Right lobe of liver (tissue), 6 donors: ENCODE results near the gene ARL11. TPM values are rescaled to one million over a fixed set of nuclear protein-coding genes. Genes with fewer than 3 reads are reported as not detected.
A peak's percentile ranks its signal among the peaks of the same experiment; 100 is the strongest.

ENCODE experiments used
- ATAC-seq, 4 donors: fragments of 200-7000 bp; cut with Tn5 transposase; one replicate each; pipeline ENCODE4 v1.9.1; 2020; ENCODE audit warnings: mild to moderate bottlenecking in 4 of 4, moderate library complexity in 4 of 4
- DNase-seq, 3 donors: peaks; one replicate each; pipeline ENCODE4 v3.0.0-alpha.2; 2020
- H3K27ac ChIP-seq, 3 donors: fragments of 200-600 bp; one replicate each; pipeline ENCODE4 v1.8.0; 2022
- H3K27me3 ChIP-seq, 2 donors: fragments of 200-600 bp; one replicate each; pipeline ENCODE4 v1.8.0; 2022
- H3K36me3 ChIP-seq, 4 donors: fragments of 200-600 bp; sonication (generic) in 1 of 4; one replicate each; pipeline versions ENCODE4 v1.5.1 to v1.8.0; 2017 to 2022; ENCODE audit warnings: control low read depth in 1 of 4
- H3K4me1 ChIP-seq, 4 donors: fragments of 200-600 bp; sonication (generic) in 1 of 4; one replicate each; pipeline versions ENCODE4 v1.5.1 to v1.8.0; 2017 to 2022; ENCODE audit warnings: control low read depth in 1 of 4
- H3K4me3 ChIP-seq, 3 donors: fragments of 200-600 bp; one replicate each; pipeline ENCODE4 v1.8.0; 2022
- H3K9me3 ChIP-seq, 4 donors: fragments of 200-600 bp; sonication (generic) in 1 of 4; one replicate each; pipeline versions ENCODE4 v1.5.1 to v1.8.0; 2017 to 2022; ENCODE audit warnings: control low read depth in 1 of 4
- POLR2A ChIP-seq: fragments of 450-650 bp; IDR thresholded peaks from one replicate; pipeline ENCODE4 v1.6.1; 2017; ENCODE audit warnings: antibody characterized with exemption, mild to moderate bottlenecking
- WGBS: methylation state at CpG from one replicate; pipeline ENCODE4 v1.1.6; 2018; ENCODE audit warnings: low coverage, low lambda C conversion rate; ENCODE audit not compliant: insufficient coverage; ENCODE audit errors: missing lambda C conversion rate; 5-methylcytosine and 5-hydroxymethylcytosine counted together
- intact Hi-C, 2 donors: fragments of 100-400 bp; cut with DNase I; formaldehyde crosslinking; loops; one replicate each; pipeline versions ENCODE4 v1.11.2 to v1.14.1; 2022
- total RNA-seq, 6 experiments: library from RNA; depleted of rRNA in 2 of 6; stranded (reverse); fragments of >200 nt in 2 of 6; fragmentation: NEBNext Ultra II Directional in 3 of 6; extraction: Animal tissue kit (Norgen Biotek cat#: 25700) in 3 of 6; gene quantifications; one replicate each; pipeline versions ENCODE4 v1.1.0 to v1.2.4, GENCODE V29; 2016 to 2023
- TF ChIP-seq, protein P1 (sequence below), 4 donors: fragments of 200-600 bp in 3 of 4; fragments of 450-650 bp in 1 of 4; IDR thresholded peaks; one replicate each; pipeline versions ENCODE4 v1.5.1 to v1.8.0; 2016 to 2022; ENCODE audit warnings: antibody characterized with exemption in 4 of 4, mild to moderate bottlenecking in 2 of 4
- donor health status: DM: no; HTN: yes; CAD: no.
- donor health status: DM: no; HTN: no; CAD: no.
- donor health status: DM: no; HTN: no; CAD: no.
- donor health status: DM: no; HTN: yes; CAD: no.
- donor health status: DM: no; HTN: yes; CAD: no.

The ARL11 gene
- total RNA-seq, 6 experiments from 2014 or later = 0.18 to 0.53 (median 0.39) TPM

DNA sequence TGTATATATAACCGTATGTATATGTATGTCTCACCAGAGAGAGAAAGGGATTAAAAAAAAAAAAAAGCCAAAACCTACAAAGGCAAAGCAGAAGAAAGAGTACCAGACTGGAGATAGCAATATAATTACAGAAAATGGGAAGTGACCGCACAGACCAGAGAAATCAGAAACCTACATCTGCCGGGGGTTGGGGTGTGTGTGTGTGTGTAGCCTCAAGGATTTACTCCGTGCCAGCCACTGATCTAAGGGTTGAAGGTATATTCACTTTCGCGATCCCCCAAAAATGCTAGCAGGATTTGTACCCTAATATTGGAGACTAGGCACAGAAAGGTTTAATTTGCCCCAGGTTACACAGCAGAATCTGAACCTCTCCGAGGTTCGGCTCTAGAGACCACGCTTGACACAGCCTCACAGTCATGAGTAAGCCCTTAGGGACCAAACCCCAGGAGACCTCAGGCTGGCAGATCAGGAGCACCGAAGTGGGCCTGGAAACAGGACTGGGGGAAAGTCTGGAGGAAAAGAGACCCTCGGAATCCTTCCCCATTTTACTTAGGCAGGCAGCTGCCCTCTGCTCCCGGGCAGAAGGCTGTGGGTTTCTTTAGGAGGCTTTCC lies 14.8 kb downstream of the ARL11 start:
- no peaks in the 10 kb centered on the region for H3K27me3 ChIP-seq
- intact Hi-C loops = no loop called here
- TF ChIP-seq, protein P1, sequence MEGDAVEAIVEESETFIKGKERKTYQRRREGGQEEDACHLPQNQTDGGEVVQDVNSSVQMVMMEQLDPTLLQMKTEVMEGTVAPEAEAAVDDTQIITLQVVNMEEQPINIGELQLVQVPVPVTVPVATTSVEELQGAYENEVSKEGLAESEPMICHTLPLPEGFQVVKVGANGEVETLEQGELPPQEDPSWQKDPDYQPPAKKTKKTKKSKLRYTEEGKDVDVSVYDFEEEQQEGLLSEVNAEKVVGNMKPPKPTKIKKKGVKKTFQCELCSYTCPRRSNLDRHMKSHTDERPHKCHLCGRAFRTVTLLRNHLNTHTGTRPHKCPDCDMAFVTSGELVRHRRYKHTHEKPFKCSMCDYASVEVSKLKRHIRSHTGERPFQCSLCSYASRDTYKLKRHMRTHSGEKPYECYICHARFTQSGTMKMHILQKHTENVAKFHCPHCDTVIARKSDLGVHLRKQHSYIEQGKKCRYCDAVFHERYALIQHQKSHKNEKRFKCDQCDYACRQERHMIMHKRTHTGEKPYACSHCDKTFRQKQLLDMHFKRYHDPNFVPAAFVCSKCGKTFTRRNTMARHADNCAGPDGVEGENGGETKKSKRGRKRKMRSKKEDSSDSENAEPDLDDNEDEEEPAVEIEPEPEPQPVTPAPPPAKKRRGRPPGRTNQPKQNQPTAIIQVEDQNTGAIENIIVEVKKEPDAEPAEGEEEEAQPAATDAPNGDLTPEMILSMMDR (IDR thresholded peaks at IDR 0.05) = no peak
- TF ChIP-seq POLR2A = no peak
- ATAC-seq = peak in 3 of 4 donors; percentile 48 to 52 (median 50)
- no peak for DNase-seq
- no peaks in the 10 kb centered on the region for H3K36me3 ChIP-seq
- H3K4me3 ChIP-seq = no peak overlapping the region
- no peak overlapping the region for H3K27ac ChIP-seq
- H3K4me1 ChIP-seq = no peaks in the 10 kb centered on the region
- 55% methylated on average over 12 of the region's 12 CpGs for WGBS
- H3K9me3 ChIP-seq = no peaks in the 10 kb centered on the region

DNA sequence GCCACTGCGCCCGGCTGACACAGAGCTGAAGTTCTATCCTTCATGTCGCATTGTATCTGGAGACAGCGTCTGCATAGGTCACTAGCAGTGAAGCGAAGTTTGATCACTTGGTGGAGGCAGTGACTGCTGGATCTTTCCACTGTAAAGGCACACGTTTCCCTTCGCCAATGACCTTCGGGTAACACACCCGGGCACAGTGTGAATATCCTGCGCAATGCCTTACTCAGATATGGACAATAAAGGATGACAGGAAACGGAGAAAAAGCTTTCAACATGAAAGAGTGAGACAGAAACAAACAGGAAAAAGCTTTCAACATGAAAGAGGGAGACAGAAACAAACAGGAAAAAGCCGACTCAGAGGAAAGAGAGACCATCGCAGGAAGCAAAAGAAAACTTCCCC lies 17.1 kb downstream of the ARL11 start:
- Histone ChIP-seq H3K4me1 (no peaks in the 10 kb centered on the region), H3K36me3 (no peaks in the 10 kb centered on the region), H3K9me3 (no peaks in the 10 kb centered on the region), H3K4me3 (no peak overlapping the region), H3K27me3 (no peaks in the 10 kb centered on the region), H3K27ac (no peak overlapping the region)
- 62% methylated on average over 13 of the region's 13 CpGs for WGBS
- ATAC-seq = peak in 3 of 4 donors; percentile 30 to 51 (median 36)
- DNase-seq = no peak
- TF ChIP-seq, protein P1 (IDR thresholded peaks at IDR 0.05) = no peak
- TF ChIP-seq POLR2A = no peak
- intact Hi-C loops = no loop called here

DNA sequence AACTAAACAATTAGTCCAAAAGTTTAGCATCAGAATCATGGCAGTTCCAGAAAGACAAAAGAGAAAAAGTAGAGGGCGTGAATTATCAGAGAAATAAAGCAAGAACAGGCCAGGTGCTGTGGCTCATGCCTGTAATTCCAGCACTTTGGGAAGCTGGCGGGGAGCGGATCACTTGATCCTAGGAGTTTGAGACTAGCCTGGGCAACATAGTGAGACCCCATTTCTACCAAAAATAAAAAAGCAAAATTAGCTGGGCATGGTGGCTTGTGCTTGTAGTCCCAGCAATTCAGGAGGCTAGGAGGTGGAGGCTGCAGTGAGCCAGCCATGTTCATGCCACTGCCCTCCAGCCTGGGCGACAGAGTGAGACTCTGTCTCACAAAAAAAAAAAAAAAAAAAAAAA lies 18.4 kb downstream of the ARL11 start:
- no peak for DNase-seq
- TF ChIP-seq, protein P1 (IDR thresholded peaks at IDR 0.05) = no peak
- no peak for TF ChIP-seq POLR2A
- Histone ChIP-seq H3K27me3 (no peaks in the 10 kb centered on the region), H3K4me3 (no peak overlapping the region), H3K36me3 (no peaks in the 10 kb centered on the region), H3K27ac (no peak overlapping the region), H3K4me1 (no peaks in the 10 kb centered on the region), H3K9me3 (no peaks in the 10 kb centered on the region)
- intact Hi-C loops = no loop called here
- ATAC-seq = no peak
- WGBS = 86% methylated on average over 4 of the region's 4 CpGs

DNA sequence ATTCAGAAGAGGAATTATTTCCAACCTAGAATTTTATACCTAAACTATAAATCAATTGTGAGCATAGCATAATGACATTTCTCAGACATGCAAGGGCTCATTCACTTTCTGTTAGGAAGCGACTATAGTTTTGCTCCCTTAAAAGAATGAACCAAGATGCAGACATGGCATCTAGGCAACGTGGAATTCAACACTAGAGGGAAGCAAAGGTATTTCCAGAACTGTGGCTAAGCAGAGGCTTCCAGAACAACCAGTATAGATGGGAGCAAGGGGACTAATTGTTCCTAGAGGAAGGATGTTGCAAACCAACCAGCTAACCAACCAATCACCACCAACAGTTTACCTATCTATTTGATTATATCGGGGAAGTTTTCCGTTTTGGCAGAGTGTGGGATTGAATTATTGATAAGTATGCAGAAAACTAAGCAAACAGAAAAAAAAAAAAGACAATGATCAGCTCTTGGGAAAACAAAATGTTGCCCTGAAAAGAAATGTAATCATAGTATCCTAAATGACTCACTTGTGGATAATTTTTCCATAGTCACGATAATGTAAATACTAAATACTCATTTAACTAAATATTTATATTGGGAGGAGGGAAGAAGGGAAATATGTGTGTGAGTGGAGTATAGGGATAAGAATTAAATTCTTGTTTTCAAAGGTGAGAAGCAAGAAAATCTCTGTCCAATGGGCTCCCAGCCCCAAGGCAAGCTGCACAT lies 21.1 kb downstream of the ARL11 start:
- H3K27me3 ChIP-seq = no peaks in the 10 kb centered on the region
- no peak overlapping the region for H3K4me3 ChIP-seq
- intact Hi-C loops = no loop called here
- no peak overlapping the region for H3K27ac ChIP-seq
- H3K4me1 ChIP-seq = no peaks in the 10 kb centered on the region
- no peak for DNase-seq
- TF ChIP-seq, protein P1 (IDR thresholded peaks at IDR 0.05) = peak in 3 of 4 donors; percentile 31 to 52 (median 46)
- no peak for TF ChIP-seq POLR2A
- no peaks in the 10 kb centered on the region for H3K36me3 ChIP-seq
- WGBS = 38% methylated on average over 5 of the region's 5 CpGs
- no peaks in the 10 kb centered on the region for H3K9me3 ChIP-seq
- ATAC-seq = peak; percentile 67 to 80 (median 76)
